Cardiac fibroblast (primary cell): ENCODE data around the gene KCNB1.
"Not testable (repeated sequence)": the region's sequence is repeated elsewhere in the genome, so short reads cannot be mapped to it uniquely, and the experiment has no call there.

Experiments
- DNase-seq, 2 donors: peaks; one replicate each; pipeline versions ENCODE4 v3.0.0 to v3.0.0-alpha.2; 2010; ENCODE audit warnings: low read depth in 2 of 2
- H3K4me3 ChIP-seq, 2 donors: replicated peaks in 1 of 2; 1 replicate in 1 of 2; 2 replicates in 1 of 2; pipeline ENCODE4 v1.5.1; 2011; ENCODE audit warnings: low read depth in 2 of 2, low read length in 2 of 2, mild to moderate bottlenecking in 2 of 2, moderate library complexity in 1 of 2
- CTCF ChIP-seq: IDR thresholded peaks from one replicate; pipeline ENCODE4 v1.5.1; 2011; ENCODE audit warnings: low read depth, mild to moderate bottlenecking, low read length, inconsistent platforms

The KCNB1 gene

GRCh38 chr20:49315580-49315979 is 166.9 kb downstream of the KCNB1 start:
- no peak overlapping the region for H3K4me3 ChIP-seq
- no peak for TF ChIP-seq CTCF
- no peak for DNase-seq

- not testable (repeated sequence) for H3K4me3 ChIP-seq, DNase-seq
Measured at GRCh38 chr20:49314052-49314451, 168.4 kb downstream of the KCNB1 start.
